Femur (tissue), 1 donor: ENCODE results near the gene MTHFD2L.

Experiments used
- DNase-seq: peaks from one replicate; pipeline ENCODE4 v3.0.0-alpha.2; 2017

Gene MTHFD2L

DNA sequence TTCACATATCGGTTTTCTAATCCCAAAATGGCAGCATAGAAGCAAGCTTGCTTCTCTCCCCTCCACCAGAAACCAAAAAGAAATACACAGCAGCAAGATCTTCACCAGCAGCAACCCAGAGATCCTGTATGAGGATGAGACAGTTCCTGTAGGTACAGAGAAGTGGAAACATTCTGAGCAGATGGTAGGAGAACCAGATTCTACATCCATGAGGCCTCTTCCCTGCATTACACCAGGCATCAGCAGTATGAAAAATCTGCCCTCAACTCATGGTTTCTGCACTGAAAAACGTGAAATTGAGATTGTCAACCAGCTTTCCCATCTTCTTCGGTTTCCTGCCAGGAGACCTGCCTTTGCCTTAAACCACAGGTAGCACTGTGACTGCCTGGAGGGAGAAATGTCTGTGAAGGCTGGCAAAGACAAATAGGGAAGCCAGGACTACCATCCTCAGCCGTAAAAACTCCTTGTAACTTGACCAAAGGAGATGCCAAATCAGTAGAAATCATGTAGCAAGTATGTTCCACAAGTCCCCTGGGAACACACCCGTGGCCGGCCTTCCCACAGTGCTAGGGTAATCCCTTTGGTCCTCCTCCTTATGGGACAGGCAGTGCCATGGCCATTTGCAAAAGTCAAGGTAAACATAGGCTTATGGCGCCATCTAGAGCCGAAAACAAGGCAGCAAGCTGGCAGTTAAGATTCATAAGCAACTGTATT lies 24.0 kb upstream of the MTHFD2L start:
- peak; percentile 82 for DNase-seq

- no peak for DNase-seq
These were observed 23.4 kb upstream of the MTHFD2L start for GRCh38 chr4:74134500-74134852.

GRCh38 chr4:74146581-74147129 lies 11.3 kb upstream of the MTHFD2L start:
- DNase-seq = no peak

- no peak for DNase-seq
These were observed 9.7 kb upstream of the MTHFD2L start for GRCh38 chr4:74148205-74148604.

GRCh38 chr4:74152836-74153235 lies 5.1 kb upstream of the MTHFD2L start:
- DNase-seq = no peak

- no peak for DNase-seq
These were observed 1.4 kb upstream of the MTHFD2L start for GRCh38 chr4:74156521-74156920.

DNA sequence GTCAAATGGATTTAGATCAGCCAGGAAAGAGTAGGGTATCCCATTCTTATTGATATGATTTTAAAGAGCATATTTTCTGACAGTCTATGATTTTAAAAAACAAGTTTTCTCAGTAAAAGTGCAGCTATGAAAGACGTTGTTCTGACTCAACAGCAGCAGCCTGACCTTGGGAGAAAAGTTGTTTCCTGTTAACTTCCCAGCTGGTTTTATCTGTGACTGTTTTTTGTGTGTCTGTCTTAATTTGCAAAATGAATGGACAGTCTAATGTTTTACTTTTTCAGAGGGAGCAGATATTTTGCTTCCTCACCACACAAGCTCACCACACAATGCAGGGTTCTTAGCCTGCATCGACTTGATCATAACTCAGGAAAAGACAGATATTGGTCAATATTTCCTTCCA lies 764 bp upstream of the MTHFD2L start:
- no peak for DNase-seq

- no peak for DNase-seq
These were observed 686 bp downstream of the MTHFD2L start for GRCh38 chr4:74158466-74159142.

- no peak for DNase-seq
These were observed 1.3 kb downstream of the MTHFD2L start for GRCh38 chr4:74159143-74159709.

- DNase-seq = no peak
These were observed 3.9 kb downstream of the MTHFD2L start for GRCh38 chr4:74161666-74162450.

- DNase-seq = no peak
These were observed 8.2 kb downstream of the MTHFD2L start for GRCh38 chr4:74166135-74166534.

DNA sequence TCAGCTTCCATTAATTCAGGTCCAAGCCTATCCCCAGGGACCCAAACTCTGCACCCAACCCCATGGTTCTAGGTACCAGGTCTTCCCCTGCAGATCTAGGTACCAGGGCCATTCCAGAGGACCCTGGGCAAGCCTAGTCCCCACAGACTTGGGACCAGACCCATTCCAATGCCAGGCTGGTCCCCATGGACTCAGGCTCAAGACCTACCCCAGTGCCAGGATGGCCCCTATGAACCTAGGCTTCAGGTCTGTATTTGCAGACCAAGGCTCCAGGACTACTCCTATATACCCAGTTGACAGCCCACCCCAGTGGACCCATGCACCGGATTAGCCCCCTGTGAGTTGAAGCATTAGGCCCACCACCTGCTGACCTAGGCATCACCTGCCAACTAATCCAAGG lies 8.9 kb downstream of the MTHFD2L start:
- DNase-seq = no peak

DNA sequence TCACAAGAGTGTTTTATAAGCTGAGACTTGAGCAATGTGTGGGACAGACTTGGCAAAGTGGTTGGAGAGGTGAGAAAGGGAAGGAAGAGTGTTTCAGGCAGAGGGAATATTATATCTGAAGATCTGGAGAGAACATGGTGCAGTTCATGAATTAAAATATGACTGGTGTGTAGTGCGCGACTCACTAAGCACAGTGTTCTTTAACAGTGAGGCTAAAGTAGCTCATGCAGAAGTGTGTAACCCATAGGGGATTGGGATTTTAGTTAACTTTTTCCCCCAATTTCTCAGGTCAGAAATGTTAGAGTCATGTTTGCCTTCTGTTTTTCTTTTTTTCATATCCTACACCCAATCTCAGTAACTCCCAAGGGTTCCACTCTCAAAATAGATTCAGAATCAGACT lies 9.7 kb downstream of the MTHFD2L start:
- DNase-seq = no peak

- DNase-seq = no peak
These were observed 10.9 kb downstream of the MTHFD2L start for GRCh38 chr4:74168841-74169240.

DNA sequence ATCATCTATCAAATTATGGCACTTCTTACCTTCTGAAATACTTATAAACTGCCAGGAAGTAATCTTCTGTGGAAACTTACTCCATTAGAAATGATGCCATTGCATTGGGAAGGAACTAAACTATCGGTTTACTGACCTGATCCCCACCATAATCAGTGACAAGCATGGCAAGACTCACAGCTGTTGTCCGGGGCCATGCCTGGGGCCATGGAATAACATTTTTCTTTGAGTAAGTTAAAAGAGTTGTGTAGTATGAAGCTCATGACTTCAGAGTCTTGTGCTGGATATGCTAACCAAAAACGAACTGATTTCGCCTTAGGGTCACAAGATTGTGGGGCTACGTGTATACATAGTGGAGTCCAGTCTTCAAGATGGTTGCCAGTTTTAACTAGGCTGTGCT lies 15.4 kb downstream of the MTHFD2L start:
- no peak for DNase-seq

- DNase-seq = no peak
These were observed 16.5 kb downstream of the MTHFD2L start for GRCh38 chr4:74174421-74174820.

- DNase-seq = no peak
These were observed 17.0 kb downstream of the MTHFD2L start for GRCh38 chr4:74174941-74175340.

DNA sequence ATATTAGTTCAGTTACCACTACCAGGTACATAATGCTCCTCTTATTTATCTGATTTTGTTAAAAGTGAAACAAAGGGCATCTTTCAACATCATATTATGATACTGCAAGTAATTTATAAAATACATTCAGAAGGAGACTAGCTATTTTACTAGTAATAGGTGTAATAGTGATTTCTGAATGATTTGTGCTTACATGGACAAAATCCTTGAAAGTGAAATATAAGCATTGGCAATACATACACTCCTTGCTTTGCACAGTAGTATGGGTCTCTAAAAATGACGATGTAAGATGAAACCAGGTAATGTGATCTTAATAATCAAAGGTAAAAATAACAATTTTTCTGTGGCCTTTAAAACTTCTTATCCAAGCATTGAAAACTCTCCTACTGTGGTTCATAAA lies 17.5 kb downstream of the MTHFD2L start:
- no peak for DNase-seq

DNA sequence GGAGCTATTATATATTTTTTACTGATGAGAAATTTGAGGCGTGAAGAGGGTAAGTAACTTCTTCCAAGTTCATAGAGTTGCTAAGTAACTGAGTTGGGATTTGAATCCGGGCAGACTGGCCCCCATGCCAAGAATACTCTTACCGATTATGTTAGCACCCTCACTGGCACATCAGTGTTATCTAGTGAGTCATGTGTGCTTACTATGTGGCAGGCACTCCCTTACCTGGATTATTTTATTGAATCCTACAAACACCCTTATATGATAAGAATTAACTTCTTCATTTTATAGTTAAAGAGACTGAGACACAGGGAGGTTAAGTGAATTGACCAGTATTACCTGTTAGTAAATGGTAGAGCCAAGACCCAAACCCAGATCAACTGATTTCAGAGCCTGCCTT lies 20.9 kb downstream of the MTHFD2L start:
- DNase-seq = no peak

DNA sequence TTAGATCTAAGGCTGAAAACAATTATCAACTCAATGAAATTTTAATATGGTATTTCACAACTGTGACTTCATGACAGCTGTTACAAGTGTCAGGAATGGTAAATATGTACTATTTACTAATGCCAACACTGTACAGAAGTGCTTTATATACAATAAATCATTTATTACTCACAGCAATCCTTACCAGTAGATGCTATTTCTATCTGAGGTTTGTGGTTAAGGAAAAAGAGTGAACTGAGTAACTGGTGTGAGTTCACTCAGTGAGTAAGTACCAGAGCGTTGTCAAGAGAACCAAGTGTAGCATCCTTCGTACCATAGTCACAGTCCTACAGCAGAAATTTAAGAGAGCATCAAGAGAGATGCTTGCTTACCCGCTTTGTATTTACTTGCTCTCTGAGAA lies 23.3 kb downstream of the MTHFD2L start:
- no peak for DNase-seq

GRCh38 chr4:74188912-74189311 lies 31.0 kb downstream of the MTHFD2L start:
- no peak for DNase-seq

- no peak for DNase-seq
These were observed 31.6 kb downstream of the MTHFD2L start for GRCh38 chr4:74189331-74190043.

GRCh38 chr4:74190332-74190731 lies 32.4 kb downstream of the MTHFD2L start:
- DNase-seq = no peak
